GM19455 (cell line): ENCODE measurements around the gene SLF1.
A peak's percentile ranks its signal among the peaks of the same experiment; 100 is the strongest.

Experiments
- ATAC-seq: cut with Tn5 transposase; IDR thresholded peaks from one replicate; pipeline ENCODE4 v1.9.1; 2021; ENCODE audit not compliant: unreplicated experiment

SLF1 gene

DNA sequence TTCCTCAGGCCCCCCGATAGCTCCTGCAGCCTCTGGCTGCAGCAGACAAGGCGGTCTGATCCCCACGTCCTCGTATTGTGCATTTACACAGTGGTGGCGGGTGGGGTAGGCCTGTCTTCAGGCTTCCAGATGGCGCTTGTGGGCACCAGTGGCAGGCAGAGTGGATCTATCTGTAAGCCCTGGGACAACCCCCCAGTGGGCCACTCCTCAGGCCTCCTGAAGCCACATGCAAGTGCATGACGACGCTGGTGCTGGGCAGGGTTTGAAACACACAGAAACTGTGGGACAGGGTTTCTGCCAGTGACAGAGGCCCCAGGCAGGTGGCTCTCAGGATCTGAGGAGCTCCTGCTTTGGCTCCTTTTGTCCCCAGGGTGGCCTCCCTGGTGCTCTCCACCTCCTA lies 42.0 kb downstream of the SLF1 start:
- no peak for ATAC-seq

DNA sequence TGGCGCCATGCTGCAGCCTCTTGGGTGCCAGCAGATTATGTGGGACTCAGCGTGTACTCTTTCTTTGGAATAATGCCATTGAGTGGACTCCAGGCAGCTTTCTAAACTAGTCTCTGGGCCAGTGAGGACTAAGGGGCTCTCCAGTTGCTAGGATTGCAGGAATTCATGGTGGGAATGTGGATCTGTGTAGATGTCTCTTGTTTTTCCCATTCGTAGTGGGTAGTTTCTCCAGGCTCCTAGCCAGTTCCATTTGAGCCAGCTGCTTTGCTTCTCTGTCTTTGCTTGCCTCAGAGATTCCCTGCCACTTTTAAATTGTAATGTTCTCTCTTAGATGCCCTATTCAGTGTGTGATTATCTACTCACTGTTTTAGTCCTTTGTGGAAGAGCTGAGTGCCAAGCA lies 42.6 kb downstream of the SLF1 start:
- ATAC-seq = no peak

DNA sequence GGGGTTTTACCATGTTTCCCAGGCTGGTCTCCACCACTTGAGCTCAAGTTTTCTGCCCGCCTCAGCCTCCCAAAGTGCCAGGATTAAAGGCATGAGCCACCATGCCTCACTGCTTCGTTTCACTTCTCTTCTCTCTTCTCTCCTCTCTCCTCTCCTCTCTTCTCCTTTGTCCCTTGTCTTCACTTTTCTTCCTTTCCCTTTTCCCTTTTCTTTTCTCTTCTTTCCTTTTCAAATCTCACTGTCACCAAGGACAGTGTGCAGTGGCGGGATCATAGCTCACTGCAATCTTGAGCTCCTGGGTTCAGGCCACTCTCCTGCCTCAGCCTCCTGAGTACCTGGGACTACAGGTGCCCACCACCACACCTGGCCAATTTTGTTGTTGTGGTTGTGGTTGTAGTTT lies 49.5 kb downstream of the SLF1 start:
- ATAC-seq = no peak

DNA sequence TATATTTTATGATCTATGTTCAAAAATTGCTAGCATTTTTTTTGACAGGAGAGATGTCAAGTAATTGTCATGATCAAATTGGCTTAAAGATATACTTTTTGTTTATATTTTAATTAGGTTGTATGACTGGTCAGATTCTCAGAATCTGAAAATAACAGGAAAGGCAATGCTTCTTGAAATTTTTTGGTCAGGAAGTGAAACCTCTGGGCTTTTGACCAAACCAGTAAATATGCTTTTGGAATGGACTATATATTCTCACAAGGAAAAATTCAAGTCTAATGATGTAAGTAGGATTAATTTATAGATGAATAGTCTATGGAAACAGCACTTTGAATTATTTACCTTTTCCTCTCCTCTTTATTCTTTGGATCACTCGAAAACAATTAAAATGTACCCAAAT lies 52.3 kb downstream of the SLF1 start:
- ATAC-seq = no peak

DNA sequence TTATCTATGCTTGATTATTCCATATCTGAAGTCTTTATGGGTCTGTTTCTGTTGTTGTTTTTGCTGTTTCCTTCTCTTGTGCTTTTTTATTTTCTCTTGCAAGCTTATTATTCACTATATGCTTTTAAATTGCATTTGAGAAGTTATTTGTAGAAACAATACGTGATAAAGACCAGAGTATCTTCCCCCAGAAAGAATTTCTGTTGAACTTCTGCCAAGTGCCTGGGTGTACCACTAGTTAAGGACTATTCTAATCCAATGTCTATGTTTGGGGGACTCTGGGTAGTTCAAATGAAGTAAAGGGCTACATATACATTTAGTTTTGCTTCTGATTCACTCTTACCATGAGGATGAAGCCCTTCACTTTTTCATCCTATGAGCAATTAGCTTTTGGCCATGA lies 54.3 kb downstream of the SLF1 start:
- no peak for ATAC-seq

DNA sequence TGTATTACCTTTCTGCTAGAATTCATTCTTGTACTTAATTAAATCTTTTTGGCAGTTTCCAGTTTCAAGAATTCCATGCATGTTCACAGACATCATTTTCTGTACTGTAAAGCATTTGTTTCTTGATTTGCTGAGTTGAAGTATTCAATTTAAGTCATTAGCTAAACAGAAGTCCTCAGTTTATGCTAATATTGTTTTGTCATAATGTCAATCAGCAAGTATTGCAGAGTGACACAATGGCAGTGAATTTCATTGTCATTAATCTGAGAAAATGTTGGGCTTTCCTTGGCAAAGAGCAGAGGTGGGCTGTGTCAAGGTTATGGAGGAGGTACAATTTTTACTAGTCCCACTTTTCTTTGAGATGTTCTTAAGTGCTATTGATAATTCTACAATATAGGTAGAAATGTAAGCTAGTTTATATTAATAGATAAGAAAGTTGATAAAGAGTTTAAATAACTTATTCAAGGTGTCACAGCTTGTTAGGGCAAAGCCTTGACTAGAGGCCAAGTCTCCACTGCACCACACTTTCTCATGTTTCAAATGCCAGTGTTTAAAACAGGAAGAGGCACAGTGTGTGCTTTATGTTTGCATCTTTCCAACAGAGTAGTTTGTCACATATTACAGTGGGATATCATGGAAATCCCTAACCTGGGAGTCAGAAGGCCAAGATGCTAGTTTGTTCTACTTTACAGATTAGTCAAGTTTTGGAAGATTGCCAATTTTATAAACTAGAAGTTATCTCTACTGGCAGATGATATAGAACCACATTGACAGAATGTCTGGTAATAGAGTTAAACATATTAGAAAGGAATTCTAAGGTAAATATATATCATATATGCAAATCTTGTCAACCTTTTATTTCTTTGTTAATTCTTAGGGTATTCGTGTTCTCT lies 56.3 kb downstream of the SLF1 start:
- ATAC-seq = no peak

DNA sequence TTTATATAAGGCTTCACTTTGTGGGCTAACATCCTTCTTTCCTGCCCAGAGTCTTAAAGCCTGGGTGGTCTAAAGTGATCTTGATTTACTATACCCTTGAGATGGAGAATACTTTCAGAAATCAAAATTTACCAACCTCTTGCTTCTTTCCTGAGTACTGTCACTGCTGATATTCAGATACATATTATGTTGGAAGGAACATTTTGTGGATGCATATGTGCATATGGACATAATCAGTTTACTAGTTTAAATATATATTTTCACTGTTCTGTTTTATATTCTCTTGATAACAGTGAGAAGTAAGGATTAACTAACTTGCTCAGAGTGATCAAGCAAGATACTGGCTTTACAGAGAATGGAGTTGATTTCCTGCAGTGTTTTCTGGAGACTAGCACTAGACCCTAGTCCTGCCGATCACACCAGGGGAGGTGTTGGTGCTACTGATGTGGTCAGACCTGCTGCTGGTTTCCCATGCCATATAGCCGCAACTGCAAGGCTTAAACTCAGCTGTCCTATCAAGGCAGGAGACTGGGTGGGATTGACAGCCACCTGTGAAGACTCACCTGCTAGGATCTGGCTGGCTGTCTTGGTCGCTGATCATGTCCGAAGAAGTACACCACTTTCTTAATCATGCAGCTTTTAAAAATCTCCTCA lies 57.6 kb downstream of the SLF1 start:
- ATAC-seq = no peak

DNA sequence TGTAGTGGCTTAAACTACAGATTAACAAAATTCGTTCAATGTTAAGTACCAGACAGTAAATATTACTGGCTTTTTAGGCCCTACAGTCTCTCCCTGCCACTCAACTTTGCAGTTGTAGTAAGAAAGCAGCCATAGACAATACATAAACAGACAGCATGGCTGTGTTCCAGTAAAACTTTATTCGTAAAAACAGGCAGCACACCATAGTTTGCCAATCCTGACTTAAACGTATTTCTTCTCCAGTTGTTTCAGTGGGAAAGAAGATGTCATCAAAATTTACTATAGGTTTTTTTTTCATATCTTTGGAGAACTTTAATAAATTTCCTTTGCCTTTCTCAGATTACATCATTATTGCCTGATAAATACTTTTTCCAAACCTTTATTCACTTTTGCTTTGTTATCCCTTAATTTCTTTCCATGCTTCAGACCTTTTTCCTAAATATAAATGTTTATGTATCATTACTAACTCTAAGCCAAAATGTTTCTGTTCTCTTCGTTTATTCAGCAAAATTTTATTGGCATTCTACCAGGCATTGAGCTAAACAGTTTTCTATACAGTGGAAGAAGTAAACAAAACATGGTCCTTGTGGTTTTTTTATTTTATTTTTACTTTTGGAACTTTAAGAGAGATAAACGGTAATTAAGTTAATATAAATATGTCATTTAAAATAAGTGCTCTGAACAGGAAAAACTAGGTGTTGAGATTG lies 64.5 kb downstream of the SLF1 start:
- no peak for ATAC-seq

DNA sequence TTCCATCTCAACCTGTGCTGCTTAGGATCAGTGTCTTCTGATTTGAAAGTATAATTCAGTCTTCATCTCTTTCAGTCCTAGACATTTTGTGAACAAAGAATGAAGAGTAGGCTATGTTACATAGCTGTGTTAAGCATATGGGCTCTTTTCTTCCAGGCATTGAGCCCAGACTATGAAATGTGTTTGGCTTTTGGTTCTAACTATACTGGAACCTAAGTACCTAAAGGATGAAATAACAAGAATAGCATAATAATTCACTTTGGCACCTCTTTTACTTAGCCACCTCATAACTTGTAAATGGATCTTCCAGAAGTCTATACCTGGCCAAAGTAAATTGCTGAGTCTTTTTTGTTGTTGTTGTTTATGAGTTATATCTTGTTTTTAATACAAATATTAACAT lies 71.4 kb downstream of the SLF1 start:
- no peak for ATAC-seq

DNA sequence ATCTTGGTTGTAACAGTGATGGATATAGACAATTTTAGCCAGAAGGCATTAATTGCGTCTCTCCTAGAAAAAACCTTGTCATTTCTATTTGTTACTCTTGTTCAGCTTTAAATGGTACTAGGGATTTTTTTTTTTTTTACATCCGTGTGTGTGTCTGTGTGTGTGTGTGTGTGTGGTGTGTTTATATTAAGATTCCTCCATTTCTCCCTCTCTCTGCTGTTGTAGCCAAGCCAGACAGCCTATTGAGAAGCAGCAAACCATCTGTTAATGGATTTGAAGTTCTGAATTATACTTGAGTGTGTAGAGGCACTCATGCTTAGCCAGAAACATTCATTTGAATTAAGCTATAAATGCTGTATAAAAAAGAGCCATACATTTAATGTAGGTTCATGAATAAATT lies 72.3 kb downstream of the SLF1 start:
- no peak for ATAC-seq

DNA sequence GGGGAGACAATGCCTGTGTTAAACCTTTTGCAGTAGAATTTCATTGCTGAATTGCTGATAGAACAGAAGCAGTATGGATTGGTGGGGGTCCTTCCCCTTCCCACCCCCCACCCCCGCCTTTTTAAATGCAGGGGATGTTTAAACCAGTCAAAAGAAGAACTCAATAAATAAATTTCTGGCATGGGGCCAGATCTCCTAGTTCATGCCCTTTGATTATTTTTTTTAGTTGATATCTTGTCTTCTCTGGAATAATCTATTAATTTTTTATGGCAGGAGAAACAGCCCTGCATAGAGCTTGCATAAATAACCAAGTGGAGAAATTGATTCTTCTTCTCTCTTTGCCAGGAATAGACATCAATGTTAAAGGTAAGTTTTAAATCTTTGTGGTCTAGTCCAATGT lies 72.8 kb downstream of the SLF1 start:
- ATAC-seq = no peak

DNA sequence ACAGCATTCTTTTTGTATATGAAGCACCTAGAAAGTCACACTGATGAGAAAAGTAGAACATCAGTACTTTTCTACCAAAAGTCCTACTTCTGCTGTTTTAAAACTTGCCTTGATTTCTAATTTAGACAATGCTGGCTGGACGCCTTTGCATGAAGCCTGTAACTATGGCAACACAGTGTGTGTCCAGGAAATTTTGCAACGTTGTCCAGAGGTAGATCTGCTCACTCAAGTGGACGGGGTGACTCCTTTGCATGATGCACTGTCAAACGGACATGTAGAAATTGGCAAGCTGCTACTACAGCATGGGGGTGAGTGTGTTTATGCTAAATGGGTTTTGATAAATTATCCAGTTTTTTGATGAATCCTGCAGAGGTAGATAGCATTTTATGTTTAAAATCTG lies 73.5 kb downstream of the SLF1 start:
- no peak for ATAC-seq

DNA sequence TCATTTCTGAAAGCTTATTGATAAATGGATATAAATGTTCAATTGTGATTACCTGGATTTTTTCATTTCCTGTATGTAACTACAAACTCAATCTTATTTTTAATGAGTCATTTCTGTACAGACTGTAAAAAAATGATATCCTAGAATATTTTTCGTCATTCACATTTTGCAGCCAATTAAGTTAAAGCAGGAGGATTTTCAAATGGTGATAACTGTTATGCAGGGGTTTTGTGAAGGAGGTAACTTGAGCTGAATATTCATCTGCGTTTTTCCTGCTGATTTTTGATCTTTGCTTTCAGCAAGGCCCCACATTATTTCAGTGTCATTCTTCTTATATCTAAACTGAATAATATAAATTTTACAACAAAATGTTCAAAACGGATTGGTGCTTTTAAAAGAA lies 74.1 kb downstream of the SLF1 start:
- ATAC-seq = no peak

DNA sequence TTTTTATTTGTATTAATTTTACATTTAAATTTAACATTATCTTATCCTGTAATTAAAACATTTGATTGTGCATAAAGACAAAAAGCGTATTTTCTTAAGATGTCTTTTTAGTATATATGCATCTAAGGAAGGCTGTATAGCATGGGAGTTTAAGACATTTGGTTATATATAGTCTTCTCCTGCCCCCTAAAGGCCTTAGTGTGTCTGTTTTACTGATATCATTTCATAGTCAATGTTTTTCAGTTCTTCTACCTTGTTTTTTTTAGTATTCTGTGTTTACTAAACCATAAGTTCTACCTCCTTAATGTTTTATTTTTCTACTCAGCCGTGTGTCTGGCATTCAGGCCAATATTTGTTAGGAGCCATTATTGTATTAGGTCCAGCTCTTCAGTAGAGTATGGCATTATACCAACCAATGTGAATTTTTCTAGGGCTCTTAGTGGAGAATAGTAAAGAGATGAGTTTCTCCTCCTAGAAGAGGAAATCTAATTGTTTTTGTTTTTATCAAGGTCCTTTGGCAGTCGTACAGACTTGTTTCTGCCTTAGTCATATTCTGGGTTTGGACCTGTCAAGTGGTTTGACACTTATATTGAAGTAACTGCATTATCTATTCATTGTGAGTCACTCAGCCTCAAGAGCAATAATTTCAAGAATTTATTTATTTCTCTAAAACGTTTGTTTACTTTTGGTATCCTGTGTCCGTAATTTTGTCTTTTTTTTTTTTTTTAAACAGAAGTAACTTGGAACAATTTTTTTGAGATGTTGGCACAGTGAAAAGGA lies 74.8 kb downstream of the SLF1 start:
- ATAC-seq = peak; percentile 66

DNA sequence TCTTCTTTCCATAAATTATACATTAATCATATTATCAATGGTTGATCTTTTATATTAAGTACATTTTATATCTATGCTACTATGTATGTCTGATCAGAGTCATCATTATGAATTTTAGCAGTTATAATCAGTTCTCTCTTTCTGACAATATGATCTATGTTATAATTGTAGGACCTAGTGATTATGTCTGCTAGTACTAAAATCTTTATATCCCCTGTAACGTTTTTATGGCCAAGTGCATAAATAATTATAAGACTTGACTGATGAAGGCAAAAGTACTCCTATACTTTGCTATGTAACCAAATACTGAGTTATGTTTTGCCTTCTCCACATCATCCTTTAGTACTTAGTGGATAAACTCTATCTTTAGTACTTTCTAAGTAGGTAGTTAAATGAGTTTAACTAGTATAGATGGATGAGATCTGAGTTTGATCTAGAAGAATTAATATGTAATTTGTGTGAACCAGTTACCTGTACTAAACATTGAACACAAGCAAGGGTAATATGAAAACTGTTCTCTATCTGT lies 75.4 kb downstream of the SLF1 start:
- ATAC-seq = no peak

DNA sequence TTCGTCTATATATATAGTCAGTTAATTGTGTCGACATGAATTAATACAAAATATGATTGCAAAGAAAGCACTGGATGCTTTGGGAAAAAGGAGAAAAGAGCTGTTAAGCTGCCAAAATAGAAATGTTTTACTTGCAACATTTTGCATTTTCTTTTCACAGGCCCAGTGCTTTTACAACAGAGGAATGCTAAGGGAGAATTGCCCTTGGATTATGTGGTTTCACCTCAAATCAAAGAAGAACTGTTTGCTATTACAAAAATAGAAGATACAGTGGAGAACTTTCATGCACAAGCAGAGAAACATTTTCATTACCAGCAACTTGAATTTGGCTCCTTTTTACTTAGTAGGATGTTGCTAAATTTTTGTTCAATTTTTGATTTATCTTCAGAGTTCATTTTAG lies 76.2 kb downstream of the SLF1 start:
- ATAC-seq = no peak

DNA sequence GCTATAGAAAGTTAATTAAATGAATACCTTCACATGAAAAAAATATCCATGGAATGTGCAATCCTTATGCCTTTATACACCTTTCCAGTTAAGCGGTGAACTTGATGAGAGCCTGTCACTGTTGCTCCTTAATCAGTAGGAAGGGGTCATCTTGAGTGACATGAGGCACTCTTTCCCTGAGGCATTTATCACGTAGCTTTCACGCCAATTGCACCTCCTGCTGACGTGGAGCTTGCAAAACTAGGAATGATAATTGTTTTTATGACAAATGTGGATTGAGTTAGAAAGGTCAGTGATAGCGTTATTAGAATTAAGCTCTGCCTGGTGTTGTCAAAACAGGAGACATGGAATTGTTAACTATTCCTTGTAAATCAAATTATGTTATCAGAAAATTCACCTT lies 79.7 kb downstream of the SLF1 start:
- no peak for ATAC-seq

DNA sequence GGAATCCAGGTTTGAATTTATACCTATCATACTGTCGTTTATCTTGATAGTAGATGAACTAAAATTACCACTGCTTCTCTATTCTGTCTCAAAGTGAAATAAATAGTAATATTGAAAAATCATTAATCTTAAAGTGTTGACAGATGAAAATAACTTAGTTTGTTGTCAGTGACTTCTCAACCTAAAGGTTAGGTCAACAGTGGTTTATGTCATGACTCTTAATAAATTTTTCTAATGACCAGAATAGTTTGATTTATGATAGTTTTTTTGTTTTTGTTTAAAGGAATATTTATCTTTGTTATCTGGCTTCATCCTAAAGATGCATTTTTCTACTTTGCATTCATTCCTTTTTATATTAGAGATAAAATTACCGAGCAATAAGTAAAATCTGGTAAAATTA lies 81.1 kb downstream of the SLF1 start:
- no peak for ATAC-seq

DNA sequence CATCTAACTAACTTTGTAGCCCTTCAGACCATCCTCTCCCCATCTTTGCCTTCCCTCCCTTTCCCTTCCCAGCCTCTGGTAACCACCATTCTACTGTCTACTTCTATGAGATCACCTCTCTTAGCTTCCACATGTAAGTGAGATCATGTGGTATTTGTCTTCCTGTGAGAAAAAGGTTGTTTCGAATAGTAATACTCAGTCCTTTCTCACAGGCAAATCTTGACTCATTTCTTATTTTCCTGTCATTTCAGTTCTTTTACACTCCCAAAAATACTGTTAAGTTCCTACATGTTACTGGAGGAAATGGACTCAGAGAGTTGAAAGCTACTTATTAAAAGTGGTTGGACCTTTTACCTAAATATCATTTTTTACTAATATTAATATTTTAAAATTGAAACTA lies 82.1 kb downstream of the SLF1 start:
- peak; percentile 81 for ATAC-seq

DNA sequence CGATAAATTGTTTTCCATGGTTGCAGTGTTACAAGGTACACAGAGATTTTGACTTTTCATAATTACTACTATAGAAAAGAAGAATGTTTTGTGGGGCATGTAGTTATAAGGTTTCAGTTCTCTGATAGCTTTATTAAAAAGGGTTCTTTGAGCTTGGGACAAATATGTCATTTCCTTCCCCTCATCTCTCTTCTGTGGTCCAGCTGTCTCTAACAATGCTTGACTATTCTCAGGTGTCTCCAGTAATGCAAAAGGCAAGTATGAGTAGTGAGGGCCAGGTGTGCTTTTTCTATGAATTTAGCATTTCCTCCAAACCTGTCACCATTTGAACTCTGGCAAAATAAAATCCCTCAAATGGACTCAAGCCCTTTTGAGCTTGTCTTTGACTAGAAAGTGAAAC lies 84.3 kb downstream of the SLF1 start:
- ATAC-seq = no peak

DNA sequence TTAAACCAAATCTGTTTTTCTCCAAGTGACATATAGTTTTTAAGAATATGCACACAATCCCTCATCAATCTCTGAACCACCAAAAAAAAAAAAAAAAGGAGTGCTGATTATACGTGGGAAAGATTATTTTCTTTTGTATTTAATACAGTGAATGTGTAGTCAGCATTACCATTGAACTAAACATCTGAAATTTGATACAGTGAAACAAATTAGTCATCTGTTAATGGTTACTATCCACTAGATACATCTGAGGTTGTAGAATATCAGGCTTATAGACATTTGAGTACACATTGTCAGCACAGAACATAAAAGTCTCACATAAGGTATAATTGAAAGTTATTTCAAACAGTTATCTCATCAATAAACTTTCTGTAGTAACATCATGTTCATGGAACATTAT lies 87.0 kb downstream of the SLF1 start:
- no peak for ATAC-seq
